ENCODE data around the gene PAX9. TPM values are rescaled to one million over a fixed set of nuclear protein-coding genes. Genes with fewer than 3 reads are reported as not detected.

Gene PAX9
- total and polyA plus RNA-seq, 2 donors (not counting 1 experiment from before 2014, with no cell fraction given): not detected

DNA sequence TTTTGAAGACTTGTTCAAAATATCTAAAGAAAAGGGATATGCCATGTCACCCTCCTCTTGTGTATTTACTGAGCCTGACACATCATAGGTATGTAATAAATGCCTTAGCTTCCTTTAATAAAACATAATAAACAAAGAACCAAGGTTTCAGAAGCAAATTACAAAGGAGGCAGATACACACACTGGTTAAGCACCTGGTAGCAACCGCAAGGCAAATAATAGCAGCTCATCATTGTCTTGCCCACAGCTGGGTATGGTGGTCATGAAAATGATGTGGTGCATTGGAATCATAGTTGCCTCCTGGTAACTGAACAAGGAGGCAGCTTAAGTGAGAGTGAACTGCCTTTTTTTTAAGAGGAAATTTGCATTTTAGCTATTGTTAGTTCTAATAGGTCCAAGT is 39.0 kb downstream of the PAX9 start:
- TF ChIP-seq, protein P1, sequence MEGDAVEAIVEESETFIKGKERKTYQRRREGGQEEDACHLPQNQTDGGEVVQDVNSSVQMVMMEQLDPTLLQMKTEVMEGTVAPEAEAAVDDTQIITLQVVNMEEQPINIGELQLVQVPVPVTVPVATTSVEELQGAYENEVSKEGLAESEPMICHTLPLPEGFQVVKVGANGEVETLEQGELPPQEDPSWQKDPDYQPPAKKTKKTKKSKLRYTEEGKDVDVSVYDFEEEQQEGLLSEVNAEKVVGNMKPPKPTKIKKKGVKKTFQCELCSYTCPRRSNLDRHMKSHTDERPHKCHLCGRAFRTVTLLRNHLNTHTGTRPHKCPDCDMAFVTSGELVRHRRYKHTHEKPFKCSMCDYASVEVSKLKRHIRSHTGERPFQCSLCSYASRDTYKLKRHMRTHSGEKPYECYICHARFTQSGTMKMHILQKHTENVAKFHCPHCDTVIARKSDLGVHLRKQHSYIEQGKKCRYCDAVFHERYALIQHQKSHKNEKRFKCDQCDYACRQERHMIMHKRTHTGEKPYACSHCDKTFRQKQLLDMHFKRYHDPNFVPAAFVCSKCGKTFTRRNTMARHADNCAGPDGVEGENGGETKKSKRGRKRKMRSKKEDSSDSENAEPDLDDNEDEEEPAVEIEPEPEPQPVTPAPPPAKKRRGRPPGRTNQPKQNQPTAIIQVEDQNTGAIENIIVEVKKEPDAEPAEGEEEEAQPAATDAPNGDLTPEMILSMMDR (IDR thresholded peaks at IDR 0.05): no peak
- no peak for TF ChIP-seq EZH2 (IDR thresholded peaks at IDR 0.05; ENCODE audit: borderline replicate concordance, insufficient read depth, low read depth, low read length, poor library complexity, severe bottlenecking)
- Mint-ChIP-seq H3K4me3 (no peak overlapping the region), H3K27ac (no peak overlapping the region), H3K27me3 (no peaks in the 10 kb centered on the region), H3K4me1 (no peaks in the 10 kb centered on the region), H3K9me3 (ENCODE audit: insufficient read depth) (no peaks in the 10 kb centered on the region)
- 100% methylated on average over 1 of the region's 1 CpG for WGBS (ENCODE audit: insufficient coverage)
- H3K4me1 ChIP-seq (ENCODE audit: control insufficient read depth in 2 of 2, insufficient read depth in 2 of 2, low read length in 2 of 2): no peaks in the 10 kb centered on the region
- DNase-seq (no peak), ATAC-seq (ENCODE audit: low read depth) (no peak)
- H3K36me3 ChIP-seq (replicated peaks in 1 of 2; ENCODE audit: control extremely low read depth in 1 of 2, control insufficient read depth in 1 of 2, extremely low read depth in 1 of 2, insufficient read depth in 2 of 2, low read length in 1 of 2): no peaks in the 10 kb centered on the region
- intact Hi-C loops (cut with micrococcal nuclease): no loop called here
- no peak overlapping the region for H2AFZ ChIP-seq (ENCODE audit: insufficient read depth, low read depth, low read length, poor library complexity, severe bottlenecking)
- CTCF ChIA-PET: no interaction called here
- POLR2A ChIA-PET: no interaction called here
- H3K4me2 ChIP-seq (replicated peaks; ENCODE audit: low read depth, low read length, poor library complexity, severe bottlenecking): no peak overlapping the region
- H3K9me3 ChIP-seq (ENCODE audit: control extremely low read depth in 1 of 3, control insufficient read depth in 2 of 3, insufficient read depth in 1 of 3, low read length in 2 of 3): peaks cover 0 to 4% (median 0%) of the 10 kb centered on the region in 3 donors
- no peaks in the 10 kb centered on the region for H3K27me3 ChIP-seq (replicated peaks in 1 of 4; ENCODE audit: control extremely low read depth in 1 of 4, control insufficient read depth in 3 of 4, insufficient read depth in 4 of 4, low read length in 3 of 4)
- H3K4me3 ChIP-seq (ENCODE audit: control extremely low read depth in 1 of 5, extremely low read depth in 1 of 5, insufficient read depth in 1 of 5, low read depth in 2 of 5, low read length in 4 of 5): no peak overlapping the region
- H4K20me1 ChIP-seq (ENCODE audit: control insufficient read depth, insufficient read depth, low read length, poor library complexity, severe bottlenecking): no peaks in the 10 kb centered on the region
- H3K79me2 ChIP-seq (ENCODE audit: control insufficient read depth, insufficient read depth, low read length): no peaks in the 10 kb centered on the region
- no peak overlapping the region for H3K9ac ChIP-seq (ENCODE audit: low read length)
- no peak overlapping the region for H3K27ac ChIP-seq (ENCODE audit: low read length in 2 of 2)

DNA sequence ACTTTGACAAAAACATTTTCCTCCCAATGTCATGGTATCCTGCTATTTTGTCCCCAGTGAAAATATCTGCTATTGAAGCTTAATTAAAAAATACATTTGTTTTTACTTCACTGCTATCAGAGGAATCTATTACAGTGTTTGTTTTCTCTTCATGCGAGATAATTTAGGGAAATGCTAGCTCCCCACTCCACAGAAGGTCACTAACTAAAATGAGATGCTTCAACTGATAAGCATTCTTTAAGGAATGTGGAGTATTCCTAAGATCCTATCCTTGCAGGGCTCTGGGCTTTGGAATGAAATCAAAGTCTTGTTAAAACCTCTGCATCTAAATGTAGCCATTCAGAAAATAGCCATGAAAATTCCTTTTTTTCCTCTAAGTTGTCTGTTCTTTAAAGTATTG is 39.5 kb downstream of the PAX9 start:
- peaks cover 0 to 4% (median 0%) of the 10 kb centered on the region in 3 donors for H3K9me3 ChIP-seq (ENCODE audit: control extremely low read depth in 1 of 3, control insufficient read depth in 2 of 3, insufficient read depth in 1 of 3, low read length in 2 of 3)
- Mint-ChIP-seq H3K27ac (no peak overlapping the region), H3K9me3 (ENCODE audit: insufficient read depth) (no peaks in the 10 kb centered on the region), H3K4me3 (no peak overlapping the region), H3K4me1 (no peaks in the 10 kb centered on the region), H3K27me3 (no peaks in the 10 kb centered on the region)
- no peaks in the 10 kb centered on the region for H4K20me1 ChIP-seq (ENCODE audit: control insufficient read depth, insufficient read depth, low read length, poor library complexity, severe bottlenecking)
- no peaks in the 10 kb centered on the region for H3K4me1 ChIP-seq (ENCODE audit: control insufficient read depth in 2 of 2, insufficient read depth in 2 of 2, low read length in 2 of 2)
- TF ChIP-seq EZH2 (IDR thresholded peaks at IDR 0.05; ENCODE audit: borderline replicate concordance, insufficient read depth, low read depth, low read length, poor library complexity, severe bottlenecking): no peak
- TF ChIP-seq, protein P1 (IDR thresholded peaks at IDR 0.05): no peak
- ChIA-PET CTCF (no interaction called here), POLR2A (no interaction called here)
- WGBS (ENCODE audit: insufficient coverage): no CpG with 5 or more reads among the region's 1 CpG
- no peaks in the 10 kb centered on the region for H3K36me3 ChIP-seq (replicated peaks in 1 of 2; ENCODE audit: control extremely low read depth in 1 of 2, control insufficient read depth in 1 of 2, extremely low read depth in 1 of 2, insufficient read depth in 2 of 2, low read length in 1 of 2)
- no peak overlapping the region for H3K4me3 ChIP-seq (ENCODE audit: control extremely low read depth in 1 of 5, extremely low read depth in 1 of 5, insufficient read depth in 1 of 5, low read depth in 2 of 5, low read length in 4 of 5)
- no peak for DNase-seq
- H3K4me2 ChIP-seq (replicated peaks; ENCODE audit: low read depth, low read length, poor library complexity, severe bottlenecking): no peak overlapping the region
- no peaks in the 10 kb centered on the region for H3K27me3 ChIP-seq (replicated peaks in 1 of 4; ENCODE audit: control extremely low read depth in 1 of 4, control insufficient read depth in 3 of 4, insufficient read depth in 4 of 4, low read length in 3 of 4)
- intact Hi-C loops (cut with micrococcal nuclease): no loop called here
- H2AFZ ChIP-seq (ENCODE audit: insufficient read depth, low read depth, low read length, poor library complexity, severe bottlenecking): no peak overlapping the region
- H3K27ac ChIP-seq (ENCODE audit: low read length in 2 of 2): no peak overlapping the region
- H3K9ac ChIP-seq (ENCODE audit: low read length): no peak overlapping the region
- no peaks in the 10 kb centered on the region for H3K79me2 ChIP-seq (ENCODE audit: control insufficient read depth, insufficient read depth, low read length)
- no peak for ATAC-seq (ENCODE audit: low read depth)
